HG03095 (cell line): ENCODE data around the gene BUD23.
"Not testable (repeated sequence)": the region's sequence is repeated elsewhere in the genome, so short reads cannot be mapped to it uniquely, and the experiment has no call there.

Experiments used
- ATAC-seq: cut with Tn5 transposase; IDR thresholded peaks from one replicate; pipeline ENCODE4 v1.9.1; 2021; ENCODE audit warnings: moderate library complexity; ENCODE audit not compliant: unreplicated experiment

BUD23 gene

DNA sequence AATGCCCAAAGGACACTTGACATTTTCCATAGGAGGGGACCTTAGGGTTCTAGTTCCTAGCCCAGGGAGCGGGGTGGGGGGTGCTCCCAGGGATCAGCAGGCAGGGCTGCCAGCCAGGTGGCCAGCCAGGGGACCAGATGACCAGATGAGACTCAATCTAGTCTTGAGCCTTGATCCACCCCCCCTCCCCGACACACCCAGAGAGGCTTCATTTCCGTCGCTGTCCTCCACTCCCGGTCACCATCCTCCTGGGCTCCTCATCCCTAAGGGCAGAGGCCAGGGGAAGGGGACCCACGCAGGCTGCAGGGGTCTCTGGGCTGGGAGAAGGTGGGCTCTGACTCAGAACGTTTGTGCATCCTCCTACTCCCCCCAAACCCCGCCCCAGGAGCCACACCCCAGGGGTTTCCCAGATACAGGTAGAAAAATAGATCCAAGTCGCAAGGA lies 35.1 kb downstream of the BUD23 start:
- no peak for ATAC-seq

GRCh38 chr7:73718905-73719805 lies 35.8 kb downstream of the BUD23 start, which contains the start of gene STX1A:
TSS of gene STX1A (minus strand) at chr7:73719669. CDS start at chr7:73719631, 38 bp downstream.
- peak; percentile 54 for ATAC-seq

GRCh38 chr7:73719806-73720169 lies 36.4 kb downstream of the BUD23 start:
- no peak for ATAC-seq

- not testable (repeated sequence) for ATAC-seq
Measured at GRCh38 chr7:73720443-73720842, 37.0 kb downstream of the BUD23 start.

DNA sequence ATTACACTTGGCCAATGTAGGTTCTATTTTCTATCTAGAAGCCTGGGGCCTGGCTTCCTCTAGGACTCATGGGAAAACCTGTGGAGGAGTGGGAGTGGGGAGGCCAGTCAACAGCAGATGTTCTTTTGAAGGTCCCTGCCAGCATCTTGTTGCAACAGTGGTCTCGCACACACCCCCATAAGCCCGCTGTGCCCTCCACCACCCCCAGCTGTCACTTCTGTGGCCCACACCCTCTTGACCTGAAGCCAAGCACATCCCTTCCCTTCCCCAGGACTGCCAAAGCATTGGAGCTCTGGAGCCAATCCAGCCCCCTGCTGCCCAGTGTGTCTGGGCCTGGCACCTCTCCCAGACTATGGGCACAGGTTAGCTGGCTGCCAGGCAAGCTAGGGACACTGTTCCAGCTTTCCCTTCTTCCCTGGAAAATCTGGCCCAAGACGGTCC lies 38.0 kb downstream of the BUD23 start:
- ATAC-seq, result no peak

GRCh38 chr7:73722182-73722581 lies 38.8 kb downstream of the BUD23 start:
- ATAC-seq, result not testable (repeated sequence)

GRCh38 chr7:73722785-73723184 lies 39.4 kb downstream of the BUD23 start:
- no peak for ATAC-seq

GRCh38 chr7:73723813-73724212 lies 40.4 kb downstream of the BUD23 start:
- no peak for ATAC-seq

- no peak for ATAC-seq
Measured at GRCh38 chr7:73726083-73726466, 42.7 kb downstream of the BUD23 start.

DNA sequence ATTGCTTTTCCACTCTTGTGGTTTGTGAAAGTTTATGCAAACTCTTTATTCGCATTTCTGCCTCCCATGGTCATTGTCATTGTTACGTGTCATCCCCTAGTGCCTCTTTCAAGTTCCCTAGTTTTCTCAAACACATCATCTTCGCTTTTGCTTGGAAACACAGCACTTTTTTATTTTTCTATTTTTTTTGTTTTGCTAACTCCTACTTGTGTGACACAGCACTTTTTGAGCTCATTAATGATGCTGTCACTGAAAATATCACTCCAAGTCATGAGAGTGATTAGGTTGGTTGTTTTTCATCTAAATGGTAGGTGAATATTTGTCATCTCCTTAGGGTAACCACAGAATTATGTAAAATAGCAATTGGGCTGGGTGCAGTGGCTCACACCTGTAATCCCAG lies 44.6 kb downstream of the BUD23 start:
- no peak for ATAC-seq

DNA sequence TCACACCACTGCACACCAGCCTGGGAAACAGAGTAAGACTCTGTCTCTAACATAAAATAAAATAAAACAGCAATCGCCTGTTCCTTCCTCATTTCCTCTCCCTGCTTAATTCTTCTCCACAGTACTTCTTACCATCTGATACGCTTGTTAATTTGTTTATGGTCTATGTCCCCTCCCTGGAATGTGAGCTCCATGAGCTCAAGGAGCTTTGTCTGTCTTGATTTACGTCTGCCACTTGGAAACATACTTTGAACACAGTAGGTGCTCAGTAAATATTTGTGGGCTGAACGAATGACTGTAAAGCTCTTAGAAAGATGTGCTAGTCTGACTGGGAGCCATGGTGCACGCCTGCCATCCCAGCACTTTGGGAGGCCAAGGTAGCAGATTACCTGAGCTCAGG lies 45.2 kb downstream of the BUD23 start:
- no peak for ATAC-seq

DNA sequence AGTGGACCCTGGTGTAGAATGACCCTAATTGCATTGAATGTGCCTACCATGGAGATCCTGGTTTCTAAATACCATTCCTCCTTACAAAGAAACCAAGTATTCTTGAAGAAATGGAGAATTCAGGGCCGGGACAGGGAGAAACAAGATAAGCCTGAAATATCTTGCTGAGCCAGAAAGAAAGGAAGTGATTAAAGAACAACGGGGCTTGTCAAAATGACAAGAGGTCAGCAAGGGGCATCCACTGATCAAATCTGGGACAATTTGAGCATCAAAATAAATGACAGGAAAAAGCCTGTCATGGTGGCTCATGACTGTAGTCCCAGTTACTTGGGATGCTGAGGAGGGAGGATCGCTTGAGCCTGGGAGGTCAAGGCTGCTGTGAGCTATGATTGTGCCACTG lies 47.1 kb downstream of the BUD23 start:
- ATAC-seq, result no peak

DNA sequence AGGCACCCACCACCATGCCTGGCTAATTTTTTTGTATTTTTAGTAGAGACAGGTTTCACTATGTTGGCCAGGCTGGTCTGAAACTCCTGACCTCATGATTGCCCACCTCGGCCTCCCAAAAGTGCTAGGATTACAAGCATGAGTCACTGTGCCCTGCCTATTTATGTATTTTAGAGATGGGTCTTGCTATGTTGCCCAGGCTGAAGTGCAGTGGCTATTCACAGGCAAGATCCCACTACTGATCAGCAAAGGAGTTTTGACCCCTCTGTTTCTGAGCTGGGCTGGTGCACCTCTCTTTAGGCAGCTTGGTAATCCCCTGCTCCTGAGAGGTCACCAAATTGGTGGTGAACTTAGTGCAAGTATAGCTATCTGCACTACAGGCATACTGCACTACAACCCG lies 49.0 kb downstream of the BUD23 start:
- no peak for ATAC-seq

DNA sequence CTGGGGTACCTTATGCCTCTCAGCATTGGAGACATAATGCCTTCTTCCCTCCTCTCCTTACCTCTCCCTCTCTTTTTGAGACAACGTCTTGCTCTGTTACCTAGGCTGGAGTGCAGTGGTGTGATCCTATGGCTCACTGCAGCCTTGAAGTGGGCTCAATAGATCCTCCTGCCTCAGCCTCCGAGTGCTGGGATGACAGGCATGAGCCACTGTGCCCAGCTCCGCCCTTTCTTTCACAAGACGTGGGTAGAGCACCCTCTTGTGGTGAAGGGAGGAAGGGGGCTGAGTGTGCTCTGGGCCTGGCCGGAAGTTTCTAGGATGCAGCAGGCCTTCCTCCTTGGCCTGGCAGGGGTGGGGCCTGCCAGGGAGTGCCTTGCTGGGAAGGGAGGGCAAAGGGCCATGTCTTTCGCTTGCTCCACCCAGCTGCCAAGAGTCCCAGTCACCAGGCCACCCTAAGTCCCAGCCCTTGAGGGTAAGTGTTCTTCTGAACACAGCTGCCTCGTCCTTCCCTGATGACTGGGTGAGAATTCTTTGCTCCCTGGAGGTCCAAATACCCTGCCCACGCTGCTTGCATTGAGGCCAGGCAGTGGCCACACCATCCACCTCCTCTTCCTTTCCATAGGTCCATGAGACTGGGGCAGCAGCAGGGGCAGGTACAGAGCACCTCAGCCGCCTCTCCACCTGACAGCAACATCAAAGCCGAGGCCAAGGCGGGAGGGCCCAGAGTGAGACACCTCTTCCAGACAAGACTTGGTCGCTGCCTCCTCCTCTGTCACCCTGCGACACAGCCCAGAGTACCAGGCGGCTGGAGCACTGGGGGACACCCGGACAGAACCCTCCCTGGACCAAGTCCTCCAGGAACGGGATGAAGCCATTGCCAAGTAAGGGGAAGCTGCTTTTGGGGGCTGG lies 51.5 kb downstream of the BUD23 start:
- ATAC-seq, result peak; percentile 43

- ATAC-seq, result no peak
Measured at GRCh38 chr7:73735528-73735905, 52.1 kb downstream of the BUD23 start.

DNA sequence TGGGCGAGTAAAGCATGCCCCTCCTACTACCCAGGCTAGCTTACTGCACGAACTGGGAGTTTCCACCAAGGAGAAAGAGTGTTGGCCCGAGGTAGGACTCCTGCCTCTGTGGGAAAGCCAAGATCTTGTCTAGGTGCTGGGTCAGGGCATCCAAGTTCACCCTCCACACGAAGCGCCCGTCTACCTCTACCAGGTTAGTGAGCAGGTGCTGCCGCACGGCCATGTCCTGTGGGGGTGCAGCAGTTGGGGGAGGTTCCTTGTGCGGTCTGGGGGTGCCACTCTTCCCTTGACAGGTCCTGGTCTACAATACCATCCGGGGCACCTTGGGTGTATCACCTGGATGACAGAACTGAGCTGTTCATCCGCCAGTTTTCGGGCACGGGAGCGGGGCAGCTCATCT lies 53.5 kb downstream of the BUD23 start:
- no peak for ATAC-seq

GRCh38 chr7:73737491-73738219 lies 54.3 kb downstream of the BUD23 start:
- no peak for ATAC-seq

DNA sequence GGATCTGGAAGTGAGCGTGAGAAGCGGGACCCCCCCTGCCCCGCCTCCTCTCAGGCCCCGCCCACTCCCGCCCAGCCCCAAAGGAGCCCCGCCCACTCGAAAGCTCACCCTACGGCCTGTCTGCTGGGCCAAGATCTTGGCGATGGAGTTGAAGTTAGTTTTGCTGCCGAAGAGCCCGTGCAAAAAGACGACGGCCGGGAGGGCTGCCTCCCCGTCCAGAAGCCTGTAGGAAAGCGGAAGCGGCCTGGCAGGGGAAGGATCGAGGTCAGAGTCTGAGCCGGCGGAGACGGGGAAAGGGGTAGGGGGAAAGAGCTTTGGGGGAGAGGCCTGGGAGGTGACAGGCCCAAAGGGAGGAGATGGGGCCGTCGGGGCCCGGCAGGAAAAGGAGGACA lies 54.8 kb downstream of the BUD23 start:
- peak; percentile 8 for ATAC-seq

- ATAC-seq, result peak; percentile 84
Measured at GRCh38 chr7:73738612-73739386, 55.4 kb downstream of the BUD23 start, which contains the start of gene ABHD11. TSS of gene ABHD11 (minus strand) at chr7:73738802. CDS start at chr7:73738770, 32 bp downstream.

GRCh38 chr7:73739387-73739767 lies 56.0 kb downstream of the BUD23 start:
- ATAC-seq, result no peak
